ENCODE results near the gene THAP7. TPM values are rescaled to one million over a fixed set of nuclear protein-coding genes. Genes with fewer than 3 reads are reported as not detected.

Gene THAP7
- total and polyA plus RNA-seq, 2 of the 4 experiments (the other 2 are of a cell fraction), result 14.2 to 19.8 TPM

DNA sequence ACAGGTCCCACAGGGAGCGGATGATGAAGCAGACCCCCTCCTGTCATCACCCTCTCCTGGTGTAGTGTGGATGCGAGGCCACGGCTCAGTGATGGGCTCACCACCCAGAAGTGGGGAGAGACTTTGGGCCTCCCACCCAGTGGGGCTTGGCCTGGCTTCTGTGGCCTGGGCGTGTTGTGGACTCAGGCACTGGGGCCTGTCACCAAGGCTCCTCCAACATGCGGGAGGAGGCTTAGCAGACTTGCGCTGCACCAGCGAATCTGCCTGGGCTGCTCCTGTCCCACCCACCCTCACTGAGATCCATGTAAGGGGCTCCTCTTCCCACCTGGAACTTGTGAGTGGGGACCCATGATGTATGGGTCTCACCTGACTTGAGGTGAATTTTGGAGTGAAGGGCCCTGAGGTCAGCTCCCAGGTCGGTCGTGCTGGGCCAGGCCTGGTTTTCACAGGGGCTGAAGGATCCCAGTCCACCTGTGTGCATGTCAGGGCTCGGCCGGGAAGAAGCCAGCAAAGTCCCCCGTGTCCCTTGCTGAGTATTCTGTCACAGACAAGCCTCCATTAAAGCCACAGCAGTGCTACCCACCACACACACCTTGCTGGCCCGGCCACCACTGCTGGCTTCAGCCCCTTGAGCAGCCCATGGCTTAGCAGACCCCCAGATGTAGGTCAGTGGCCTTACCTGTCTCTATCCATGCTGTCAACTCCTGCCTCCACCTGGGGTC, 4.2 kb downstream of the THAP7 start:
- no CpG with 5 or more reads among the region's 13 CpGs for WGBS, 2 experiments (ENCODE audit: extremely low coverage in 2 of 2, insufficient read length in 1 of 2)
- Histone ChIP-seq H2BK20ac (ENCODE audit: low read depth, low read length) (no peak overlapping the region), H2BK5ac (ENCODE audit: low read depth, low read length, poor library complexity, severe bottlenecking) (no peak overlapping the region), H3K4me3 (ENCODE audit: insufficient read depth, low read depth, low read length) (no peak overlapping the region), H2BK120ac (ENCODE audit: low read depth, low read length) (no peak overlapping the region), H3K9me1 (ENCODE audit: insufficient read depth, low read length) (0 out of 2 replicates have a peak, but pooled peaks cover 4% of the 10 kb centered on the region), H3K4me2 (ENCODE audit: low read depth, low read length) (no peak overlapping the region), H3K4ac (ENCODE audit: low read depth, low read length) (no peak overlapping the region), H2AK5ac (ENCODE audit: low read depth, low read length) (no peak overlapping the region; the same call in 1 of the 2 replicates), H4K91ac (ENCODE audit: insufficient read depth, low read depth, low read length) (no peak overlapping the region), H3K4me1 (ENCODE audit: control insufficient read depth, insufficient read depth, low read length) (peaks cover 11% of the 10 kb centered on the region), H3K56ac (ENCODE audit: extremely low read depth, insufficient read depth, low read length) (no peak overlapping the region), H2BK15ac (ENCODE audit: low read depth, low read length) (no peak overlapping the region), H3K14ac (replicated peaks; ENCODE audit: low read depth, low read length) (no peak overlapping the region), H4K8ac (ENCODE audit: low read depth in 2 of 2, low read length in 2 of 2) (no peak overlapping the region), H3K27me3 (ENCODE audit: control insufficient read depth, insufficient read depth, low read length) (no peaks in the 10 kb centered on the region), H3K36me3 (ENCODE audit: control insufficient read depth, insufficient read depth, low read length) (peaks cover 51% of the 10 kb centered on the region), H4K20me1 (ENCODE audit: insufficient read depth, low read length) (peaks cover 9% of the 10 kb centered on the region; the same call in 1 of the 2 replicates), H3K79me1 (ENCODE audit: low read depth in 1 of 2, low read length in 2 of 2) (peaks cover 10 to 36% of the 10 kb centered on the region in 2 experiments; a peak in 3 of 4 replicates), H3K9ac (ENCODE audit: low read depth, low read length) (no peak overlapping the region), H3K18ac (ENCODE audit: low read depth, low read length) (no peak overlapping the region), H2AFZ (replicated peaks; ENCODE audit: low read length, poor library complexity) (peak overlapping the region; percentile 56), H2AK9ac (replicated peaks; ENCODE audit: low read depth, low read length, poor library complexity) (peak overlapping the region; percentile 37), H4K5ac (ENCODE audit: low read depth, low read length) (no peak overlapping the region), H3K23ac (ENCODE audit: low read depth, low read length) (no peak overlapping the region), H3K27ac (ENCODE audit: insufficient read depth, low read length) (no peak overlapping the region), H3K9me3 (ENCODE audit: control insufficient read depth, insufficient read depth, low read length) (no peaks in the 10 kb centered on the region)
- dilution Hi-C loops (cut with HindIII; ENCODE audit: low sequenced_read_pairs, unreplicated experiment) (no loop called here), in situ Hi-C loops (cut with MboI; ENCODE audit: low sequenced_read_pairs) (no loop called here), intact Hi-C loops (cut with micrococcal nuclease) (no loop called here)
- DNase-seq (no peak), ATAC-seq (ENCODE audit: low read depth) (no peak)
- TF ChIP-seq FOS (IDR thresholded peaks at IDR 0.05; ENCODE audit: low read depth, low read length) (no peak), POLR2A (IDR thresholded peaks at IDR 0.05; ENCODE audit: low read depth, low read length) (no peak), NFE2L2 (IDR thresholded peaks at IDR 0.05; ENCODE audit: low read depth, low read length) (no peak), RAD21 (IDR thresholded peaks at IDR 0.05; ENCODE audit: low read length) (no peak), CHD1 (IDR thresholded peaks at IDR 0.05; ENCODE audit: low read depth, low read length) (no peak), RFX5 (IDR thresholded peaks at IDR 0.05; ENCODE audit: low read depth, low read length) (no peak), BHLHE40 (IDR thresholded peaks at IDR 0.05; ENCODE audit: low read depth, low read length) (no peak), MAFK (IDR thresholded peaks at IDR 0.05; ENCODE audit: low read depth, low read length) (no peak), CTCF (conservative IDR thresholded peaks at IDR 0.05; ENCODE audit: low read depth, low read length) (no peak), MXI1 (IDR thresholded peaks at IDR 0.05; ENCODE audit: borderline replicate concordance, low read depth, low read length) (no peak), RCOR1 (IDR thresholded peaks at IDR 0.05; ENCODE audit: insufficient replicate concordance, low read length) (no peak), SMC3 (IDR thresholded peaks at IDR 0.05; ENCODE audit: low read depth, low read length) (no peak)
- TF ChIP-seq, protein P1, sequence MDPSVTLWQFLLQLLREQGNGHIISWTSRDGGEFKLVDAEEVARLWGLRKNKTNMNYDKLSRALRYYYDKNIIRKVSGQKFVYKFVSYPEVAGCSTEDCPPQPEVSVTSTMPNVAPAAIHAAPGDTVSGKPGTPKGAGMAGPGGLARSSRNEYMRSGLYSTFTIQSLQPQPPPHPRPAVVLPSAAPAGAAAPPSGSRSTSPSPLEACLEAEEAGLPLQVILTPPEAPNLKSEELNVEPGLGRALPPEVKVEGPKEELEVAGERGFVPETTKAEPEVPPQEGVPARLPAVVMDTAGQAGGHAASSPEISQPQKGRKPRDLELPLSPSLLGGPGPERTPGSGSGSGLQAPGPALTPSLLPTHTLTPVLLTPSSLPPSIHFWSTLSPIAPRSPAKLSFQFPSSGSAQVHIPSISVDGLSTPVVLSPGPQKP (IDR thresholded peaks at IDR 0.05; ENCODE audit: borderline replicate concordance, low read depth, low read length), result no peak
- TF ChIP-seq, protein P2, sequence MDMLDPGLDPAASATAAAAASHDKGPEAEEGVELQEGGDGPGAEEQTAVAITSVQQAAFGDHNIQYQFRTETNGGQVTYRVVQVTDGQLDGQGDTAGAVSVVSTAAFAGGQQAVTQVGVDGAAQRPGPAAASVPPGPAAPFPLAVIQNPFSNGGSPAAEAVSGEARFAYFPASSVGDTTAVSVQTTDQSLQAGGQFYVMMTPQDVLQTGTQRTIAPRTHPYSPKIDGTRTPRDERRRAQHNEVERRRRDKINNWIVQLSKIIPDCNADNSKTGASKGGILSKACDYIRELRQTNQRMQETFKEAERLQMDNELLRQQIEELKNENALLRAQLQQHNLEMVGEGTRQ (IDR thresholded peaks at IDR 0.05; ENCODE audit: low read depth, low read length), result no peak
- ChIA-PET POLR2A (ENCODE audit: unreplicated experiment) (no interaction called here), CTCF (no interaction called here)
- BruUV-seq (replicated peaks), result no TSS peak
